ENCODE measurements around the gene WDFY4.

DNA sequence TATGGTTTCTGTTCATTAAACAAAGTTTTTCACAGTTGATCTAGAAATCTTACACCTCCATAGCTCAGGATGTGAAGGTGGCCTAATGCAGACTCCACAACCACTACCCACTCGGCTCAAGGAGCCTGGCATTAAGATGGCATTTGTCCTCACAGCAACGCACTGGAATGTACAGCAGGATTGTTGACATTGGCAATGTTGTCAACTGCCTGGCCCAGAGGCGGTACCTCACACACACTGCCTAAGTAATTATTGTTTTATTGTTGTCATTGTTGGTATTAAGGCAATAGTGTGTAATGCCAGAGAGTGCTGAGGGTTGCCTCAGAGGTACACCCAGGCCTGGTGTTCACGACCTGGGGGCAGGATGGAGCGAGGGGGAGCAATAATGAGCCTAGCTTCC is 216.6 kb downstream of the WDFY4 start:
- TF ChIP-seq POLR2A (IDR thresholded peaks at IDR 0.05; ENCODE audit: low read depth, low read length) (no peak), EZH2 (IDR thresholded peaks at IDR 0.05; ENCODE audit: borderline replicate concordance, low read depth, low read length, severe bottlenecking) (no peak), POLR2AphosphoS5 (IDR thresholded peaks at IDR 0.05; ENCODE audit: insufficient read depth, low read depth, low read length) (no peak)
- TF ChIP-seq, protein P1, sequence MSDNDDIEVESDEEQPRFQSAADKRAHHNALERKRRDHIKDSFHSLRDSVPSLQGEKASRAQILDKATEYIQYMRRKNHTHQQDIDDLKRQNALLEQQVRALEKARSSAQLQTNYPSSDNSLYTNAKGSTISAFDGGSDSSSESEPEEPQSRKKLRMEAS (IDR thresholded peaks at IDR 0.05; ENCODE audit: insufficient read depth, insufficient read length) = no peak
- TF ChIP-seq, protein P2, sequence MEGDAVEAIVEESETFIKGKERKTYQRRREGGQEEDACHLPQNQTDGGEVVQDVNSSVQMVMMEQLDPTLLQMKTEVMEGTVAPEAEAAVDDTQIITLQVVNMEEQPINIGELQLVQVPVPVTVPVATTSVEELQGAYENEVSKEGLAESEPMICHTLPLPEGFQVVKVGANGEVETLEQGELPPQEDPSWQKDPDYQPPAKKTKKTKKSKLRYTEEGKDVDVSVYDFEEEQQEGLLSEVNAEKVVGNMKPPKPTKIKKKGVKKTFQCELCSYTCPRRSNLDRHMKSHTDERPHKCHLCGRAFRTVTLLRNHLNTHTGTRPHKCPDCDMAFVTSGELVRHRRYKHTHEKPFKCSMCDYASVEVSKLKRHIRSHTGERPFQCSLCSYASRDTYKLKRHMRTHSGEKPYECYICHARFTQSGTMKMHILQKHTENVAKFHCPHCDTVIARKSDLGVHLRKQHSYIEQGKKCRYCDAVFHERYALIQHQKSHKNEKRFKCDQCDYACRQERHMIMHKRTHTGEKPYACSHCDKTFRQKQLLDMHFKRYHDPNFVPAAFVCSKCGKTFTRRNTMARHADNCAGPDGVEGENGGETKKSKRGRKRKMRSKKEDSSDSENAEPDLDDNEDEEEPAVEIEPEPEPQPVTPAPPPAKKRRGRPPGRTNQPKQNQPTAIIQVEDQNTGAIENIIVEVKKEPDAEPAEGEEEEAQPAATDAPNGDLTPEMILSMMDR (IDR thresholded peaks at IDR 0.05; ENCODE audit: extremely low read depth in 1 of 2, insufficient read depth in 1 of 2, low read depth in 1 of 2, low read length in 2 of 2) = no peak
